ENCODE data around the gene SEC24C.

- no peak for TF ChIP-seq CTCF (IDR thresholded peaks at IDR 0.05)
- TF ChIP-seq POLR2A (IDR thresholded peaks at IDR 0.05): no peak
- TF ChIP-seq POLR2AphosphoS5 (IDR thresholded peaks at IDR 0.05): no peak
- TF ChIP-seq EP300 (IDR thresholded peaks at IDR 0.05): no peak
Measured at GRCh38 chr10:73782749-73783085, 38.5 kb downstream of the SEC24C start.
